OCI-LY1 (cell line): ENCODE measurements around the gene HUS1.

Experiments
- H2AFZ ChIP-seq: fragments of 200-600 bp; sonication (generic), shearing (Covaris generic); 2 replicates; pipeline ENCODE4 v1.6.0; 2014; ENCODE audit warnings: antibody characterized with exemption, mild to moderate bottlenecking, low read length
- H3F3A ChIP-seq: fragments of 200-600 bp; sonication (generic), shearing (Covaris generic); 2 replicates; pipeline ENCODE4 v1.6.0; 2014; ENCODE audit warnings: mild to moderate bottlenecking, antibody characterized with exemption, low read length, moderate library complexity; ENCODE audit not compliant: insufficient read depth
- H3K27ac ChIP-seq: fragments of 200-600 bp; sonication (generic); 2 replicates; pipeline ENCODE4 v1.5.1; 2014; ENCODE audit warnings: low read length, mixed run types, mild to moderate bottlenecking, low read depth; ENCODE audit not compliant: poor library complexity, severe bottlenecking
- H3K27me3 ChIP-seq: fragments of 200-600 bp; sonication (generic); 2 replicates; pipeline ENCODE4 v1.6.0; 2014; ENCODE audit warnings: antibody characterized with exemption, mild to moderate bottlenecking, low read length, moderate library complexity; ENCODE audit not compliant: insufficient read depth
- H3K36me3 ChIP-seq: fragments of 200-600 bp; sonication (generic); 2 replicates; pipeline ENCODE4 v1.6.1; 2014; ENCODE audit warnings: mild to moderate bottlenecking, antibody characterized with exemption, low read length, moderate library complexity, mixed read lengths; ENCODE audit not compliant: insufficient read depth
- H3K4me1 ChIP-seq: fragments of 200-600 bp; sonication (generic); 2 replicates; pipeline ENCODE4 v1.5.1; 2014; ENCODE audit warnings: mild to moderate bottlenecking, low read length, moderate library complexity; ENCODE audit not compliant: insufficient read depth, severe bottlenecking
- H3K4me2 ChIP-seq: fragments of 200-600 bp; sonication (generic), shearing (Covaris generic); 2 replicates; pipeline ENCODE4 v1.6.1; 2014; ENCODE audit warnings: low read length
- H3K4me3 ChIP-seq: fragments of 200-600 bp; sonication (generic); 2 replicates; pipeline ENCODE4 v1.5.1; 2014; ENCODE audit warnings: low read length, low read depth, mild to moderate bottlenecking, mixed read lengths; ENCODE audit not compliant: poor library complexity, severe bottlenecking
- H3K79me2 ChIP-seq: fragments of 200-600 bp; shearing (Covaris generic); 2 replicates; pipeline ENCODE4 v1.6.1; 2016; ENCODE audit warnings: mixed run types, low read length, mixed read lengths; ENCODE audit not compliant: insufficient read depth
- H3K9ac ChIP-seq: fragments of 200-600 bp; sonication (generic), shearing (Covaris generic); 2 replicates; pipeline ENCODE4 v1.6.1; 2014; ENCODE audit warnings: mild to moderate bottlenecking, low read length, mixed read lengths
- H3K9me2 ChIP-seq: fragments of 200-600 bp; sonication (generic), shearing (Covaris generic); 2 replicates; pipeline ENCODE4 v1.6.1; 2014; ENCODE audit warnings: low read depth, mild to moderate bottlenecking, low read length, mixed read lengths
- H3K9me3 ChIP-seq: fragments of 200-600 bp; shearing (Covaris generic); 2 replicates; pipeline ENCODE4 v1.6.1; 2014; ENCODE audit warnings: low read length, mixed read lengths
- H4K20me1 ChIP-seq: fragments of 200-600 bp; sonication (generic), shearing (Covaris generic); 2 replicates; pipeline ENCODE4 v1.6.0; 2016; ENCODE audit warnings: mild to moderate bottlenecking, low read length; ENCODE audit not compliant: insufficient read depth
- CTCF ChIP-seq: fragments of 200-600 bp; sonication (generic), shearing (Covaris generic); IDR thresholded peaks from 2 replicates; pipeline ENCODE4 v1.5.1; 2017; ENCODE audit warnings: mild to moderate bottlenecking, antibody characterized with exemption, low read length, moderate library complexity, mixed read lengths
- EZH2 ChIP-seq: fragments of 200-600 bp; sonication (generic), shearing (Covaris generic); IDR thresholded peaks from 2 replicates; pipeline ENCODE4 v1.8.0; 2017; ENCODE audit warnings: borderline replicate concordance, mixed run types, mild to moderate bottlenecking, antibody characterized with exemption, low read length, moderate library complexity, mixed read lengths

HUS1 gene

GRCh38 chr7:47941136-47941844 lies 38.1 kb downstream of the HUS1 start:
- no peak overlapping the region for H2AFZ ChIP-seq
- no peaks in the 10 kb centered on the region for H3K36me3 ChIP-seq
- H3K9me3 ChIP-seq = no peaks in the 10 kb centered on the region

GRCh38 chr7:47940088-47941013 lies 39.1 kb downstream of the HUS1 start:
- H3K4me3 ChIP-seq = no peak overlapping the region
- H3K4me2 ChIP-seq = no peak overlapping the region
- H3K4me1 ChIP-seq = peaks cover 26% of the 10 kb centered on the region
- no peak overlapping the region for H2AFZ ChIP-seq
- H3K79me2 ChIP-seq = no peaks in the 10 kb centered on the region
- no peaks in the 10 kb centered on the region for H3K27me3 ChIP-seq
- H3K27ac ChIP-seq = no peak overlapping the region
- H3K9me3 ChIP-seq = no peaks in the 10 kb centered on the region
- no peak overlapping the region for H3K9ac ChIP-seq
- H3F3A ChIP-seq = no peaks in the 10 kb centered on the region
- H3K9me2 ChIP-seq = no peaks in the 10 kb centered on the region
- no peaks in the 10 kb centered on the region for H3K36me3 ChIP-seq
- no peaks in the 10 kb centered on the region for H4K20me1 ChIP-seq
- TF ChIP-seq EZH2 (no peak), CTCF (no peak)

More at GRCh38 chr7:47941136-47941844, 38.1 kb downstream of the HUS1 start:
- no peak overlapping the region for H3K4me2 ChIP-seq
- H3K4me3 ChIP-seq = no peak overlapping the region
- no peaks in the 10 kb centered on the region for H3K9me2 ChIP-seq
- H3K4me1 ChIP-seq = peaks cover 24% of the 10 kb centered on the region
- H3K27ac ChIP-seq = no peak overlapping the region
- H4K20me1 ChIP-seq = no peaks in the 10 kb centered on the region
- H3F3A ChIP-seq = no peaks in the 10 kb centered on the region
- H3K9ac ChIP-seq = no peak overlapping the region
- TF ChIP-seq CTCF = no peak
- TF ChIP-seq EZH2 = no peak
- H3K79me2 ChIP-seq = no peaks in the 10 kb centered on the region
- no peaks in the 10 kb centered on the region for H3K27me3 ChIP-seq

GRCh38 chr7:47939425-47940036 lies 39.9 kb downstream of the HUS1 start:
- no peak overlapping the region for H3K4me2 ChIP-seq
- H3K27me3 ChIP-seq = no peaks in the 10 kb centered on the region
- no peak overlapping the region for H2AFZ ChIP-seq
- H3K79me2 ChIP-seq = no peaks in the 10 kb centered on the region
- no peak overlapping the region for H3K4me3 ChIP-seq
- H3K36me3 ChIP-seq = no peaks in the 10 kb centered on the region
- H3K9me2 ChIP-seq = no peaks in the 10 kb centered on the region
- H3K9me3 ChIP-seq = no peaks in the 10 kb centered on the region
- TF ChIP-seq EZH2 (no peak), CTCF (no peak)
- H3K9ac ChIP-seq = no peak overlapping the region
- no peaks in the 10 kb centered on the region for H4K20me1 ChIP-seq
- H3F3A ChIP-seq = no peaks in the 10 kb centered on the region
- H3K4me1 ChIP-seq = peaks cover 26% of the 10 kb centered on the region
- H3K27ac ChIP-seq = no peak overlapping the region
